PC-3 (cell line): ENCODE results near the gene DALRD3. TPM values are rescaled to one million over a fixed set of nuclear protein-coding genes. Genes with fewer than 3 reads are reported as not detected.

Source experiments
- ATAC-seq: fragments of 200-7000 bp; cut with Tn5 transposase; 2 replicates; pipeline ENCODE4 v1.9.1; 2020; ENCODE audit warnings: mild to moderate bottlenecking, moderate library complexity
- BruUV-seq: library from RNA; stranded (reverse); fragments of 400-500 nt; replicated peaks from 2 replicates; lab custom pipeline; 2021; lab: Mats Ljungman, UMichigan
- CTCF ChIA-PET: fragments of 300-600 bp; sonication (Branson Sonifier 250); formaldehyde crosslinking; loops from one replicate; lab custom pipeline; 2022; ENCODE audit warnings: antibody characterized with exemption; lab: Charles Lee
- POLR2A ChIA-PET: fragments of 300-600 bp; sonication (Branson Sonifier 250); formaldehyde crosslinking; loops from one replicate; lab custom pipeline; 2022; ENCODE audit warnings: antibody characterized with exemption; ENCODE audit not compliant: unreplicated experiment; lab: Charles Lee
- DNase-seq: peaks from one replicate; pipeline ENCODE4 v3.0.0-alpha.2; 2015
- H2AFZ ChIP-seq: fragments of 300-600 bp; sonication (generic); 2 replicates; pipeline ENCODE4 v1.6.0; 2016; ENCODE audit warnings: antibody characterized with exemption, low read length
- H3F3A ChIP-seq: fragments of 300-600 bp; sonication (generic); one replicate; pipeline ENCODE4 v1.6.0; 2017; ENCODE audit warnings: antibody characterized with exemption, low read length, control low read depth, mild to moderate bottlenecking; ENCODE audit not compliant: unreplicated experiment
- H3K27ac ChIP-seq: fragments of 300-600 bp; sonication (generic); 2 replicates; pipeline ENCODE4 v1.5.1; 2016; ENCODE audit warnings: mild to moderate bottlenecking, low read length
- H3K27me3 ChIP-seq: fragments of 300-600 bp; sonication (generic); 2 replicates; pipeline ENCODE4 v1.6.1; 2016; ENCODE audit warnings: low read length, mixed read lengths
- H3K36me3 ChIP-seq: fragments of 300-600 bp; sonication (generic); 2 replicates; pipeline ENCODE4 v1.6.1; 2016; ENCODE audit warnings: low read depth, mixed run types, low read length, mixed read lengths
- H3K4me1 ChIP-seq: fragments of 300-600 bp; sonication (generic); 2 replicates; pipeline ENCODE4 v1.5.1; 2016; ENCODE audit warnings: low read length; ENCODE audit not compliant: insufficient read depth
- H3K4me2 ChIP-seq: fragments of 300-600 bp; sonication (generic); 2 replicates; pipeline ENCODE4 v1.6.0; 2016; ENCODE audit warnings: low read length
- H3K4me3 ChIP-seq: fragments of 300-600 bp; sonication (generic); 2 replicates; pipeline ENCODE4 v1.5.1; 2016; ENCODE audit warnings: mild to moderate bottlenecking, low read length, mixed read lengths
- H3K79me2 ChIP-seq: fragments of 300-600 bp; sonication (generic); 2 replicates; pipeline ENCODE4 v1.6.1; 2017; ENCODE audit warnings: low read length, mixed read lengths
- H3K9ac ChIP-seq: fragments of 300-600 bp; sonication (generic); 2 replicates; pipeline ENCODE4 v1.6.0; 2016; ENCODE audit warnings: mild to moderate bottlenecking, low read length
- H3K9me2 ChIP-seq: fragments of 300-600 bp; sonication (generic); replicated peaks from 2 replicates; pipeline ENCODE4 v1.6.1; 2016; ENCODE audit warnings: mixed run types, low read length, mixed read lengths
- H3K9me3 ChIP-seq: fragments of 300-600 bp; sonication (generic); 2 replicates; pipeline ENCODE4 v1.6.1; 2016; ENCODE audit warnings: low read length, mixed read lengths
- H4K20me1 ChIP-seq: fragments of 300-600 bp; sonication (generic); 2 replicates; pipeline ENCODE4 v1.6.1; 2016; ENCODE audit warnings: low read length, mixed read lengths
- EZH2 ChIP-seq: fragments of 300-600 bp; sonication (generic); IDR thresholded peaks from one replicate; pipeline ENCODE4 v1.6.1; 2017; ENCODE audit warnings: antibody characterized with exemption, mild to moderate bottlenecking, low read length; ENCODE audit not compliant: unreplicated experiment
- EZH2phosphoT487 ChIP-seq: fragments of 300-600 bp; sonication (generic); IDR thresholded peaks from 2 replicates; pipeline ENCODE4 v1.6.1; 2018; ENCODE audit warnings: mild to moderate bottlenecking, antibody characterized with exemption, low read length, borderline replicate concordance
- intact Hi-C: fragments of 100-400 bp; cut with micrococcal nuclease; formaldehyde crosslinking; loops from 2 replicates; pipeline ENCODE4 v1.9.0; 2023
- total RNA-seq: library from RNA; depleted of rRNA; stranded (reverse); fragments of >200 nt; gene quantifications from 2 replicates; pipeline ENCODE4 v1.2.3, GENCODE V29; 2014
- TF ChIP-seq, protein P1 (sequence below): fragments of 300-600 bp; sonication (generic); conservative IDR thresholded peaks from 2 replicates; pipeline ENCODE4 v1.5.1; 2017; ENCODE audit warnings: antibody characterized with exemption, low read depth, mild to moderate bottlenecking, low read length

DALRD3 gene
- total RNA-seq, 1 experiment from 2014 or later = 43.3 TPM

DNA sequence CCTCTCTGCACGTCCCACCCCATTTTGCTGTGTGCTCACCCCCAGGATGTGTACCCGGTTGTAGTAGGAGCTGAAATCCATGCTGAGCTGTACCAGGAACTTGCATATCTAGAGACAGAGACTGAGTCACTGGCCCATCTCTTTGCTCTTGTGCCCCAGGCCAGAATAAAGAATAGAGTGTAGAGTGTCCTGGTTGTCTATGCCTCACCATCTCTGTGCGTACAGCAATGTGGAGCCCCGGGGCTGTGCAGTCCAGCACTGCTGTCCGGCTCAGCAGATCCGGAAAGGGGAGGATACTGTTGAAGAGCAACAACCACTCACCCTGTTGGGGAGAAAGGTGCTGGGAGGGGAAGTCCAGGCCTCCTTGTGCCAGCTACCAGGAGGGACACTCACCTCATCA is 2.6 kb downstream of the DALRD3 start:
- TF ChIP-seq EZH2 (no peak), EZH2phosphoT487 (no peak)
- TF ChIP-seq, protein P1, sequence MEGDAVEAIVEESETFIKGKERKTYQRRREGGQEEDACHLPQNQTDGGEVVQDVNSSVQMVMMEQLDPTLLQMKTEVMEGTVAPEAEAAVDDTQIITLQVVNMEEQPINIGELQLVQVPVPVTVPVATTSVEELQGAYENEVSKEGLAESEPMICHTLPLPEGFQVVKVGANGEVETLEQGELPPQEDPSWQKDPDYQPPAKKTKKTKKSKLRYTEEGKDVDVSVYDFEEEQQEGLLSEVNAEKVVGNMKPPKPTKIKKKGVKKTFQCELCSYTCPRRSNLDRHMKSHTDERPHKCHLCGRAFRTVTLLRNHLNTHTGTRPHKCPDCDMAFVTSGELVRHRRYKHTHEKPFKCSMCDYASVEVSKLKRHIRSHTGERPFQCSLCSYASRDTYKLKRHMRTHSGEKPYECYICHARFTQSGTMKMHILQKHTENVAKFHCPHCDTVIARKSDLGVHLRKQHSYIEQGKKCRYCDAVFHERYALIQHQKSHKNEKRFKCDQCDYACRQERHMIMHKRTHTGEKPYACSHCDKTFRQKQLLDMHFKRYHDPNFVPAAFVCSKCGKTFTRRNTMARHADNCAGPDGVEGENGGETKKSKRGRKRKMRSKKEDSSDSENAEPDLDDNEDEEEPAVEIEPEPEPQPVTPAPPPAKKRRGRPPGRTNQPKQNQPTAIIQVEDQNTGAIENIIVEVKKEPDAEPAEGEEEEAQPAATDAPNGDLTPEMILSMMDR = no peak
- Histone ChIP-seq H3K4me1 (peaks cover 22% of the 10 kb centered on the region; the same call in 1 of the 2 replicates), H3K4me2 (no peak overlapping the region), H4K20me1 (peaks cover 18% of the 10 kb centered on the region), H3K79me2 (peaks cover 50% of the 10 kb centered on the region), H3K4me3 (no peak overlapping the region), H3K9ac (no peak overlapping the region), H3K9me3 (no peaks in the 10 kb centered on the region), H3K27ac (no peak overlapping the region), H3K9me2 (no peaks in the 10 kb centered on the region), H3F3A (no peaks in the 10 kb centered on the region), H3K27me3 (no peaks in the 10 kb centered on the region), H2AFZ (no peak overlapping the region), H3K36me3 (peaks cover 32% of the 10 kb centered on the region)
- CTCF ChIA-PET = interaction anchor here (0.8 kb wide), 1 partner anchor 28 kb away, joined by 3 read pairs; no protein-coding TSS in a partner anchor
- POLR2A ChIA-PET = interaction anchor here (1.2 kb wide), 1 partner anchor 9 kb away, joined by 3 read pairs; the partner anchor contains the start of gene WDR6
- intact Hi-C loops = loop anchor here (2.0 kb wide), 1 partner anchor 27 kb away; no protein-coding TSS in a partner anchor
- DNase-seq (no peak), ATAC-seq (no peak)
- no TSS peak for BruUV-seq

- H3K27ac ChIP-seq = no peak overlapping the region
- H3K4me2 ChIP-seq = no peak overlapping the region
- intact Hi-C loops = loop anchor here (2.0 kb wide), 1 partner anchor 26 kb away; no protein-coding TSS in a partner anchor
- CTCF ChIA-PET = interaction anchor here (0.5 to 1.9 kb wide), 3 partner anchors 25 to 64 kb away, joined by 9 to 22 read pairs (median 10); partner anchors contain the start of gene P4HTM
- H4K20me1 ChIP-seq = peaks cover 18% of the 10 kb centered on the region
- no peaks in the 10 kb centered on the region for H3K9me3 ChIP-seq
- TF ChIP-seq EZH2 (no peak), EZH2phosphoT487 (no peak)
- TF ChIP-seq, protein P1 = no peak
- peaks cover 32% of the 10 kb centered on the region for H3K36me3 ChIP-seq
- H3K27me3 ChIP-seq = no peaks in the 10 kb centered on the region
- H3K4me3 ChIP-seq = no peak overlapping the region
- peaks cover 47% of the 10 kb centered on the region for H3K79me2 ChIP-seq
- POLR2A ChIA-PET = interaction anchor here (1.2 kb wide), 1 partner anchor 8 kb away, joined by 3 read pairs; the partner anchor contains the start of gene WDR6
- peaks cover 22% of the 10 kb centered on the region; the same call in 1 of the 2 replicates for H3K4me1 ChIP-seq
- no TSS peak for BruUV-seq
- DNase-seq = no peak
- no peak overlapping the region for H3K9ac ChIP-seq
- no peaks in the 10 kb centered on the region for H3F3A ChIP-seq
- H3K9me2 ChIP-seq = no peaks in the 10 kb centered on the region
- H2AFZ ChIP-seq = no peak overlapping the region
- no peak for ATAC-seq
These were observed 3.3 kb downstream of the DALRD3 start for GRCh38 chr3:49015072-49015471.
